SK-N-MC (cell line): ENCODE measurements around the gene PAK5.

Experiments
- EZH2 ChIP-seq: fragments of 200-600 bp; sonication (generic); IDR thresholded peaks from one replicate; pipeline ENCODE4 v1.6.1; 2017; ENCODE audit warnings: antibody characterized with exemption
- FOXP2 ChIP-seq: optimal IDR thresholded peaks from 2 replicates; pipeline ENCODE3; 2011; ENCODE audit warnings: mild to moderate bottlenecking, moderate library complexity; ENCODE audit not compliant: insufficient read depth; ENCODE audit errors: extremely low read length, control extremely low read depth
- POLR2AphosphoS5 ChIP-seq: IDR thresholded peaks from 2 replicates; pipeline ENCODE4 v1.6.1; 2012; ENCODE audit warnings: mild to moderate bottlenecking, low read depth, low read length, borderline replicate concordance

DNA sequence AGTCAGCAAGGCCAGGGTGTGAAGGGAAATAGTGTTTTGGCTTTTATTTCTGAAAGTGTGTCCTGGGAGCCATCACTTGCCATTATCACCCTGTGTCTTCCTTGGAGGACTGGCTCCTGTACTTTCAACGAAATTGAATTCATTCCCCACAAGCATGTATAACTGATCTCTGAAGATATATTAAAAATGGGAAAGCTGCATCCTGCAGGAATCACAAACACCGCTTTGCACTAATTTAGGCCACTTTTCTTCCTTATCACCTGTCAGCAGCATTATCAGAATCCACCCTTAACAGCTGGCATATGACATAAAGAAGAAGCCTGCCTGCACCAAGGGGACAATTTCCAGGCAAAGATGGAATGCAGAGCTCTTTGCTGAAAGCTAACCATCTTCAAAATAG lies 268.3 kb downstream of the PAK5 start:
- TF ChIP-seq POLR2AphosphoS5 = no peak
- TF ChIP-seq EZH2 = no peak
- no peak for TF ChIP-seq FOXP2
